ENCODE measurements around the gene STXBP5.

STXBP5 gene

GRCh38 chr6:147227770-147228320 is 23.6 kb downstream of the STXBP5 start:
- no peaks in the 10 kb centered on the region for H3K27me3 ChIP-seq (ENCODE audit: insufficient read depth, poor library complexity, severe bottlenecking)
- DNase-seq (ENCODE audit: low spot score) (no peak), ATAC-seq (ENCODE audit: low read depth) (no peak)
- no peaks in the 10 kb centered on the region for H3K9me3 ChIP-seq (ENCODE audit: severe bottlenecking)
- no peak for TF ChIP-seq CTCF (IDR thresholded peaks at IDR 0.05; ENCODE audit: poor library complexity, severe bottlenecking)
- peaks cover 38% of the 10 kb centered on the region for H3K36me3 ChIP-seq (ENCODE audit: low read depth)
- no peaks in the 10 kb centered on the region for H3K4me1 ChIP-seq (ENCODE audit: insufficient read depth, poor library complexity, severe bottlenecking)
- no peak overlapping the region for H3K27ac ChIP-seq (ENCODE audit: poor library complexity, severe bottlenecking)
- no peak overlapping the region for H3K4me3 ChIP-seq (ENCODE audit: severe bottlenecking)

- TF ChIP-seq CTCF (IDR thresholded peaks at IDR 0.05; ENCODE audit: poor library complexity, severe bottlenecking) = no peak
- no peak for ATAC-seq (ENCODE audit: low read depth)
- peaks cover 31% of the 10 kb centered on the region for H3K36me3 ChIP-seq (ENCODE audit: low read depth)
Observed at GRCh38 chr6:147231589-147231988, 27.4 kb downstream of the STXBP5 start.

GRCh38 chr6:147234685-147235084 is 30.5 kb downstream of the STXBP5 start:
- Histone ChIP-seq H3K36me3 (ENCODE audit: low read depth) (peaks cover 39% of the 10 kb centered on the region), H3K27ac (ENCODE audit: poor library complexity, severe bottlenecking) (no peak overlapping the region), H3K4me3 (ENCODE audit: severe bottlenecking) (no peak overlapping the region), H3K9me3 (ENCODE audit: severe bottlenecking) (no peaks in the 10 kb centered on the region), H3K4me1 (ENCODE audit: insufficient read depth, poor library complexity, severe bottlenecking) (no peaks in the 10 kb centered on the region), H3K27me3 (ENCODE audit: insufficient read depth, poor library complexity, severe bottlenecking) (no peaks in the 10 kb centered on the region)
- ATAC-seq (ENCODE audit: low read depth) = no peak
- TF ChIP-seq CTCF (IDR thresholded peaks at IDR 0.05; ENCODE audit: poor library complexity, severe bottlenecking) = no peak
- no peak for DNase-seq (ENCODE audit: low spot score)

More at GRCh38 chr6:147231589-147231988, 27.4 kb downstream of the STXBP5 start:
- Histone ChIP-seq H3K27me3 (ENCODE audit: insufficient read depth, poor library complexity, severe bottlenecking) (no peaks in the 10 kb centered on the region), H3K9me3 (ENCODE audit: severe bottlenecking) (no peaks in the 10 kb centered on the region), H3K4me1 (ENCODE audit: insufficient read depth, poor library complexity, severe bottlenecking) (no peaks in the 10 kb centered on the region), H3K27ac (ENCODE audit: poor library complexity, severe bottlenecking) (no peak overlapping the region), H3K4me3 (ENCODE audit: severe bottlenecking) (no peak overlapping the region)
- no peak for DNase-seq (ENCODE audit: low spot score)

- no peaks in the 10 kb centered on the region for H3K9me3 ChIP-seq (ENCODE audit: severe bottlenecking)
- TF ChIP-seq CTCF (IDR thresholded peaks at IDR 0.05; ENCODE audit: poor library complexity, severe bottlenecking) = no peak
- H3K27me3 ChIP-seq (ENCODE audit: insufficient read depth, poor library complexity, severe bottlenecking) = no peaks in the 10 kb centered on the region
- no peaks in the 10 kb centered on the region for H3K4me1 ChIP-seq (ENCODE audit: insufficient read depth, poor library complexity, severe bottlenecking)
- no peak overlapping the region for H3K4me3 ChIP-seq (ENCODE audit: severe bottlenecking)
- H3K27ac ChIP-seq (ENCODE audit: poor library complexity, severe bottlenecking) = no peak overlapping the region
- DNase-seq (ENCODE audit: low spot score) = no peak
- ATAC-seq (ENCODE audit: low read depth) = no peak
- peaks cover 48% of the 10 kb centered on the region for H3K36me3 ChIP-seq (ENCODE audit: low read depth)
Observed at GRCh38 chr6:147238164-147238563, 33.9 kb downstream of the STXBP5 start.

GRCh38 chr6:147238906-147239305 is 34.7 kb downstream of the STXBP5 start:
- peaks cover 52% of the 10 kb centered on the region for H3K36me3 ChIP-seq (ENCODE audit: low read depth)
- no peaks in the 10 kb centered on the region for H3K4me1 ChIP-seq (ENCODE audit: insufficient read depth, poor library complexity, severe bottlenecking)
- no peak for ATAC-seq (ENCODE audit: low read depth)
- no peaks in the 10 kb centered on the region for H3K27me3 ChIP-seq (ENCODE audit: insufficient read depth, poor library complexity, severe bottlenecking)
- DNase-seq (ENCODE audit: low spot score) = no peak
- no peak overlapping the region for H3K4me3 ChIP-seq (ENCODE audit: severe bottlenecking)
- H3K27ac ChIP-seq (ENCODE audit: poor library complexity, severe bottlenecking) = no peak overlapping the region
- TF ChIP-seq CTCF (IDR thresholded peaks at IDR 0.05; ENCODE audit: poor library complexity, severe bottlenecking) = no peak
- no peaks in the 10 kb centered on the region for H3K9me3 ChIP-seq (ENCODE audit: severe bottlenecking)

Data from RWPE2 (cell line).